C4-2B (cell line): Measurements from ENCODE around the gene PFN1.

ENCODE experiments used
- H3K27ac ChIP-seq: fragments of 450-650 bp; 2 replicates; pipeline ENCODE4 v1.5.1; 2017
- CTCF ChIP-seq: fragments of 450-650 bp; conservative IDR thresholded peaks from 2 replicates; pipeline ENCODE4 v1.5.1; 2017; ENCODE audit warnings: mild to moderate bottlenecking
- ZFX ChIP-seq: fragments of 450-650 bp; IDR thresholded peaks from 2 replicates; pipeline ENCODE4 v1.6.1; 2017

PFN1 gene

GRCh38 chr17:4947411-4948165 lies 742 bp downstream of the PFN1 start:
- TF ChIP-seq CTCF (no peak), ZFX (no peak; the same call in 1 of the 2 replicates)
- H3K27ac ChIP-seq: peak overlapping the region; percentile 100

- no peak for TF ChIP-seq ZFX
- no peak for TF ChIP-seq CTCF
- peak overlapping the region; percentile 100 for H3K27ac ChIP-seq
Observed at GRCh38 chr17:4947010-4947410, 1.3 kb downstream of the PFN1 start.

GRCh38 chr17:4946312-4946976 lies 1.9 kb downstream of the PFN1 start:
- TF ChIP-seq ZFX (no peak), CTCF (no peak)
- H3K27ac ChIP-seq: peak overlapping the region; percentile 100

GRCh38 chr17:4945944-4946280 lies 2.4 kb downstream of the PFN1 start:
- H3K27ac ChIP-seq: peak overlapping the region; percentile 13

GRCh38 chr17:4945176-4945943 lies 3.0 kb downstream of the PFN1 start:
- peak overlapping the region; percentile 13 for H3K27ac ChIP-seq
- TF ChIP-seq ZFX (no peak), CTCF (no peak)

More at GRCh38 chr17:4945944-4946280, 2.4 kb downstream of the PFN1 start:
- TF ChIP-seq CTCF: no peak
- no peak for TF ChIP-seq ZFX

- TF ChIP-seq CTCF (no peak), ZFX (no peak)
- H3K27ac ChIP-seq: no peak overlapping the region; the same call in 1 of the 2 replicates
Observed at GRCh38 chr17:4944554-4945175, 3.7 kb downstream of the PFN1 start.
